GM23338 (cell line): ENCODE results near the gene PIGB. TPM values are rescaled to one million over a fixed set of nuclear protein-coding genes. Genes with fewer than 3 reads are reported as not detected.

Source experiments
- ATAC-seq: fragments of 200-7000 bp; cut with Tn5 transposase; 3 replicates; pipeline ENCODE4 v1.9.1; 2020
- DNase-seq: peaks from one replicate; pipeline ENCODE4 v3.0.0-alpha.2; 2015; ENCODE audit warnings: low spot score
- H2AFZ ChIP-seq: fragments of 200-600 bp; sonication (generic); 2 replicates; pipeline ENCODE4 v1.8.0; 2016; ENCODE audit warnings: antibody characterized with exemption, mild to moderate bottlenecking, moderate library complexity
- H3F3A ChIP-seq: fragments of 200-600 bp; sonication (generic); replicated peaks from 2 replicates; pipeline ENCODE4 v1.8.0; 2017; ENCODE audit warnings: antibody characterized with exemption, mixed run types, low read depth
- H3K27ac ChIP-seq: fragments of 200-600 bp; sonication (generic); 2 replicates; pipeline ENCODE4 v1.6.1; 2016; ENCODE audit warnings: low read depth
- H3K27me3 ChIP-seq: fragments of 200-600 bp; sonication (generic); 2 replicates; pipeline ENCODE4 v1.8.0; 2016; ENCODE audit warnings: mild to moderate bottlenecking, mixed run types, moderate library complexity; ENCODE audit not compliant: insufficient read depth
- H3K36me3 ChIP-seq: fragments of 200-600 bp; sonication (generic); 2 replicates; pipeline ENCODE4 v1.8.0; 2016; ENCODE audit warnings: mild to moderate bottlenecking; ENCODE audit not compliant: insufficient read depth
- H3K4me1 ChIP-seq: fragments of 200-600 bp; sonication (generic); 2 replicates; pipeline ENCODE4 v1.8.0; 2016; ENCODE audit warnings: mild to moderate bottlenecking, moderate library complexity; ENCODE audit not compliant: insufficient read depth
- H3K4me2 ChIP-seq: fragments of 200-600 bp; sonication (generic); 2 replicates; pipeline ENCODE4 v1.7.1; 2017; ENCODE audit warnings: mixed run types
- H3K4me3 ChIP-seq: fragments of 200-600 bp; sonication (generic); 2 replicates; pipeline ENCODE4 v1.6.1; 2016; ENCODE audit warnings: mixed run types
- H3K79me2 ChIP-seq: fragments of 200-600 bp; sonication (generic); replicated peaks from 2 replicates; pipeline ENCODE4 v1.8.0; 2017; ENCODE audit warnings: mild to moderate bottlenecking; ENCODE audit not compliant: insufficient read depth
- H3K9me2 ChIP-seq: fragments of 200-600 bp; sonication (generic); 2 replicates; pipeline ENCODE4 v1.8.0; 2017; ENCODE audit not compliant: insufficient read depth
- H4K20me1 ChIP-seq: fragments of 200-600 bp; sonication (generic); replicated peaks from 2 replicates; pipeline ENCODE4 v1.8.0; 2017; ENCODE audit warnings: mild to moderate bottlenecking; ENCODE audit not compliant: insufficient read depth
- H3K27ac Mint-ChIP-seq: 2 replicates; pipeline ENCODE4 v1.8.0; 2020; ENCODE audit warnings: inconsistent platforms, mild to moderate bottlenecking, moderate library complexity, mixed read lengths
- H3K27me3 Mint-ChIP-seq: 3 replicates; pipeline ENCODE4 v1.8.0; 2022; ENCODE audit warnings: low read depth, mild to moderate bottlenecking, moderate library complexity, mixed read lengths, inconsistent platforms; ENCODE audit not compliant: insufficient read depth, poor library complexity
- H3K36me3 Mint-ChIP-seq: 3 replicates; pipeline ENCODE4 v1.8.0; 2021; ENCODE audit warnings: low read depth, mild to moderate bottlenecking, inconsistent platforms, moderate library complexity, mixed read lengths
- H3K4me1 Mint-ChIP-seq: 3 replicates; pipeline ENCODE4 v1.8.0; 2020; ENCODE audit warnings: mild to moderate bottlenecking, inconsistent platforms, mixed read lengths
- H3K4me3 Mint-ChIP-seq: 3 replicates; pipeline ENCODE4 v1.8.0; 2021; ENCODE audit warnings: moderate library complexity, mild to moderate bottlenecking, inconsistent platforms, mixed read lengths
- H3K9me3 Mint-ChIP-seq: 3 replicates; pipeline ENCODE4 v1.8.0; 2020; ENCODE audit warnings: moderate library complexity, mild to moderate bottlenecking, inconsistent platforms, mixed read lengths
- CREB1 ChIP-seq: fragments of 250-450 bp; sonication (Bioruptor Pico); IDR thresholded peaks from 2 replicates; pipeline ENCODE4 v1.5.0; 2020; ENCODE audit warnings: low read depth, mild to moderate bottlenecking, moderate library complexity
- EZH2 ChIP-seq: fragments of 200-600 bp; sonication (generic); IDR thresholded peaks from one replicate; pipeline ENCODE4 v1.8.0; 2017; ENCODE audit warnings: antibody characterized with exemption, mild to moderate bottlenecking, low read depth; ENCODE audit not compliant: unreplicated experiment
- EZH2phosphoT487 ChIP-seq: fragments of 200-600 bp; sonication (generic); IDR thresholded peaks from one replicate; pipeline ENCODE4 v1.8.1; 2018; ENCODE audit warnings: antibody characterized with exemption; ENCODE audit not compliant: unreplicated experiment
- STAT1 ChIP-seq: IDR thresholded peaks from one replicate; pipeline ENCODE4 v1.6.1; 2016; ENCODE audit warnings: antibody characterized with exemption; ENCODE audit not compliant: unreplicated experiment
- ZNF114 ChIP-seq: fragments of 250-450 bp; sonication (Bioruptor Pico); IDR thresholded peaks from 2 replicates; pipeline ENCODE4 v1.5.0; 2020; ENCODE audit warnings: mild to moderate bottlenecking, moderate library complexity
- ZNF331 ChIP-seq: fragments of 250-450 bp; sonication (Bioruptor Pico); IDR thresholded peaks from 2 replicates; pipeline ENCODE4 v1.5.0; 2020; ENCODE audit warnings: low read depth, mild to moderate bottlenecking, moderate library complexity
- polyA plus RNA-seq: library from polyadenylated mRNA; unstranded; fragments of >200 nt; fragmentation: Nextera tagmentation; extraction: Ambion mirVana; gene quantifications from 2 replicates; pipeline ENCODE4 v1.2.1, GENCODE V29; 2016
- total RNA-seq: library from RNA; depleted of rRNA; stranded (reverse); fragments of >200 nt; shearing (Covaris generic); gene quantifications from 2 replicates; pipeline ENCODE4 v1.2.3, GENCODE V29; 2014
- TF ChIP-seq, protein P1 (sequence below): IDR thresholded peaks from 2 replicates; pipeline ENCODE4 v1.6.1; 2016; ENCODE audit warnings: antibody characterized with exemption
- TF ChIP-seq, protein P2 (sequence below): IDR thresholded peaks from one replicate; pipeline ENCODE4 v1.6.1; 2018; ENCODE audit warnings: antibody characterized with exemption; ENCODE audit not compliant: unreplicated experiment
- TF ChIP-seq, protein P3 (sequence below), 2 experiments: fragments of 200-600 bp in 1 of 2; sonication (generic) in 1 of 2; conservative IDR thresholded peaks; 2 replicates each; pipeline versions ENCODE4 v1.5.1 to v1.6.1; 2016 to 2017; ENCODE audit warnings: antibody characterized with exemption in 2 of 2, low read depth in 2 of 2, mild to moderate bottlenecking in 2 of 2, moderate library complexity in 1 of 2

PIGB gene
- total and polyA plus RNA-seq, 2 experiments from 2014 or later = 6.1 to 9.0 TPM

DNA sequence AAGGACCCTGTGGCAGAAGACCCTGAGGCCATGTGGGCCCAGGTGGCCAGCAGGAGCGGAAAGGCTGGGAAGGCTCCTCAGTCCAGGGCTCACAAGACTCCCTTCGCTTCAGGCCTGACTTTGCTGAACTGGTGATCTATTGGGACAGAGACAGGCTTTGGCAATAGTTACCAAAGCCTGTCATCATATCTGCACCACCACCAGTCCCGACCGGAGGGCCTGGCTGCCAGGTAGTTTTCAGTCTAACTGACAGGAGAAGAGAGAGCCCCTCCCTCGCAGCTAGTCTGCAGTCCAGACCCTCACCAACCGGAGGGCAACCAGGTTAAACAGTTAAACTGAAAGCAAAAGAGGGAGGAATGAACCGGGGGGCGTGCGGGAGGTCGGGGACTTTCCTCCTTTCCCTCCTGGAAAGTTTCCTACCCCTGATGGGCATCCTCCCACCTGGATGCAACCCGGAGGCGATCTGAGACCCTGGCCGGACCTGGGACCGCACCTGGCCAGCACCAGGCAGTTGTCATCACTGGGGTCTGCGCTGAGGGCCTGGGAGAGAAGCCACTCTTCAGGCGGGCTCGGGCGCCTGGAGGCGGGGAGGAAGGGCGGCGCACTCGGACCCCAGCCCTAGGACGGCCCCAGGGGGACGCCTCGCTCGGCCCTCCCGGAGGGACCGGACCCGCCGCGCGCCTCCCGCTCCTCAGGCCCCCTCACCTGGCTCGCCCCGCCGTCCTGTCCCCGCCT, 29.8 kb upstream of the PIGB start:
- Histone ChIP-seq H3K4me2 (peak overlapping the region; percentile 73), H3F3A (no peaks in the 10 kb centered on the region), H3K9me2 (no peaks in the 10 kb centered on the region), H4K20me1 (no peaks in the 10 kb centered on the region), H3K79me2 (no peaks in the 10 kb centered on the region), H3K27me3 (peaks cover 11% of the 10 kb centered on the region), H3K27ac (no peak overlapping the region), H3K4me3 (peak overlapping the region; percentile 89), H2AFZ (peak overlapping the region; percentile 100), H3K4me1 (peaks cover 6% of the 10 kb centered on the region), H3K36me3 (no peaks in the 10 kb centered on the region)
- Mint-ChIP-seq H3K36me3 (no peaks in the 10 kb centered on the region; the same call in 2 of the 3 replicates), H3K4me1 (peaks cover 13% of the 10 kb centered on the region), H3K27me3 (peaks cover 8% of the 10 kb centered on the region), H3K27ac (no peak overlapping the region), H3K9me3 (no peaks in the 10 kb centered on the region), H3K4me3 (peak overlapping the region; percentile 79)
- ATAC-seq (peak; percentile 65), DNase-seq (peak; percentile 57)
- TF ChIP-seq CREB1 = no peak
- no peak for TF ChIP-seq EZH2
- TF ChIP-seq, protein P1, sequence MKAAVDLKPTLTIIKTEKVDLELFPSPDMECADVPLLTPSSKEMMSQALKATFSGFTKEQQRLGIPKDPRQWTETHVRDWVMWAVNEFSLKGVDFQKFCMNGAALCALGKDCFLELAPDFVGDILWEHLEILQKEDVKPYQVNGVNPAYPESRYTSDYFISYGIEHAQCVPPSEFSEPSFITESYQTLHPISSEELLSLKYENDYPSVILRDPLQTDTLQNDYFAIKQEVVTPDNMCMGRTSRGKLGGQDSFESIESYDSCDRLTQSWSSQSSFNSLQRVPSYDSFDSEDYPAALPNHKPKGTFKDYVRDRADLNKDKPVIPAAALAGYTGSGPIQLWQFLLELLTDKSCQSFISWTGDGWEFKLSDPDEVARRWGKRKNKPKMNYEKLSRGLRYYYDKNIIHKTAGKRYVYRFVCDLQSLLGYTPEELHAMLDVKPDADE = no peak
- TF ChIP-seq, protein P2, sequence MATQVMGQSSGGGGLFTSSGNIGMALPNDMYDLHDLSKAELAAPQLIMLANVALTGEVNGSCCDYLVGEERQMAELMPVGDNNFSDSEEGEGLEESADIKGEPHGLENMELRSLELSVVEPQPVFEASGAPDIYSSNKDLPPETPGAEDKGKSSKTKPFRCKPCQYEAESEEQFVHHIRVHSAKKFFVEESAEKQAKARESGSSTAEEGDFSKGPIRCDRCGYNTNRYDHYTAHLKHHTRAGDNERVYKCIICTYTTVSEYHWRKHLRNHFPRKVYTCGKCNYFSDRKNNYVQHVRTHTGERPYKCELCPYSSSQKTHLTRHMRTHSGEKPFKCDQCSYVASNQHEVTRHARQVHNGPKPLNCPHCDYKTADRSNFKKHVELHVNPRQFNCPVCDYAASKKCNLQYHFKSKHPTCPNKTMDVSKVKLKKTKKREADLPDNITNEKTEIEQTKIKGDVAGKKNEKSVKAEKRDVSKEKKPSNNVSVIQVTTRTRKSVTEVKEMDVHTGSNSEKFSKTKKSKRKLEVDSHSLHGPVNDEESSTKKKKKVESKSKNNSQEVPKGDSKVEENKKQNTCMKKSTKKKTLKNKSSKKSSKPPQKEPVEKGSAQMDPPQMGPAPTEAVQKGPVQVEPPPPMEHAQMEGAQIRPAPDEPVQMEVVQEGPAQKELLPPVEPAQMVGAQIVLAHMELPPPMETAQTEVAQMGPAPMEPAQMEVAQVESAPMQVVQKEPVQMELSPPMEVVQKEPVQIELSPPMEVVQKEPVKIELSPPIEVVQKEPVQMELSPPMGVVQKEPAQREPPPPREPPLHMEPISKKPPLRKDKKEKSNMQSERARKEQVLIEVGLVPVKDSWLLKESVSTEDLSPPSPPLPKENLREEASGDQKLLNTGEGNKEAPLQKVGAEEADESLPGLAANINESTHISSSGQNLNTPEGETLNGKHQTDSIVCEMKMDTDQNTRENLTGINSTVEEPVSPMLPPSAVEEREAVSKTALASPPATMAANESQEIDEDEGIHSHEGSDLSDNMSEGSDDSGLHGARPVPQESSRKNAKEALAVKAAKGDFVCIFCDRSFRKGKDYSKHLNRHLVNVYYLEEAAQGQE = no peak
- TF ChIP-seq ZNF331 = no peak
- no peak for TF ChIP-seq EZH2phosphoT487
- no peak for TF ChIP-seq STAT1
- TF ChIP-seq, protein P3, sequence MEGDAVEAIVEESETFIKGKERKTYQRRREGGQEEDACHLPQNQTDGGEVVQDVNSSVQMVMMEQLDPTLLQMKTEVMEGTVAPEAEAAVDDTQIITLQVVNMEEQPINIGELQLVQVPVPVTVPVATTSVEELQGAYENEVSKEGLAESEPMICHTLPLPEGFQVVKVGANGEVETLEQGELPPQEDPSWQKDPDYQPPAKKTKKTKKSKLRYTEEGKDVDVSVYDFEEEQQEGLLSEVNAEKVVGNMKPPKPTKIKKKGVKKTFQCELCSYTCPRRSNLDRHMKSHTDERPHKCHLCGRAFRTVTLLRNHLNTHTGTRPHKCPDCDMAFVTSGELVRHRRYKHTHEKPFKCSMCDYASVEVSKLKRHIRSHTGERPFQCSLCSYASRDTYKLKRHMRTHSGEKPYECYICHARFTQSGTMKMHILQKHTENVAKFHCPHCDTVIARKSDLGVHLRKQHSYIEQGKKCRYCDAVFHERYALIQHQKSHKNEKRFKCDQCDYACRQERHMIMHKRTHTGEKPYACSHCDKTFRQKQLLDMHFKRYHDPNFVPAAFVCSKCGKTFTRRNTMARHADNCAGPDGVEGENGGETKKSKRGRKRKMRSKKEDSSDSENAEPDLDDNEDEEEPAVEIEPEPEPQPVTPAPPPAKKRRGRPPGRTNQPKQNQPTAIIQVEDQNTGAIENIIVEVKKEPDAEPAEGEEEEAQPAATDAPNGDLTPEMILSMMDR (conservative IDR thresholded peaks at IDR 0.05; ENCODE audit: low read depth in 2 of 2) = no peak
- no peak for TF ChIP-seq ZNF114 (CRISPR knock-in tag)
